OCI-LY3 (cell line): ENCODE results near the gene SLC37A1.

Source experiments
- CTCF ChIP-seq: fragments of 200-600, 300-600 bp; sonication (generic); IDR thresholded peaks from 2 replicates; pipeline ENCODE4 v1.5.1; 2014; ENCODE audit warnings: antibody characterized with exemption, low read length, low read depth
- EZH2phosphoT487 ChIP-seq: fragments of 200-600 bp; shearing (Covaris generic); IDR thresholded peaks from 2 replicates; pipeline ENCODE4 v1.6.1; 2018; ENCODE audit warnings: antibody characterized with exemption, mixed run types, low read depth

GRCh38 chr21:42490720-42491119, 22.9 kb upstream of the SLC37A1 start:
- TF ChIP-seq CTCF (no peak), EZH2phosphoT487 (no peak)
